Measurements from ENCODE around the gene WIPI1. TPM values are rescaled to one million over a fixed set of nuclear protein-coding genes. Genes with fewer than 3 reads are reported as not detected.

Gene WIPI1
- polyA plus RNA-seq, 2 of the 4 experiments (the other 2 are of a cell fraction): 9.5 to 19.7 TPM

- peak; percentile 80 for TF ChIP-seq MAFK (IDR thresholded peaks at IDR 0.05; ENCODE audit: partially characterized antibody)
- peak; percentile 51; the same call in 1 of the 2 replicates for TF ChIP-seq HOXB5 (CRISPR knock-in tag; IDR thresholded peaks at IDR 0.05)
- TF ChIP-seq NFE2L2 (conservative IDR thresholded peaks at IDR 0.05; ENCODE audit: low read length): 0 out of 2 replicates have a peak, but pooled peaks have one; percentile 2
- TF ChIP-seq MAZ (IDR thresholded peaks at IDR 0.05; ENCODE audit: borderline replicate concordance, low read depth, low read length): no peak
- TF ChIP-seq TFCP2L1 (CRISPR knock-in tag; IDR thresholded peaks at IDR 0.05): no peak
- TF ChIP-seq FOSL2 (IDR thresholded peaks at IDR 0.05): no peak
- TF ChIP-seq FOSL2 (CRISPR knock-in tag; IDR thresholded peaks at IDR 0.05): peak; percentile 92
- no peak for TF ChIP-seq SREBF2 (IDR thresholded peaks at IDR 0.05)
- peaks cover 65% of the 10 kb centered on the region for H3K4me1 ChIP-seq
- DNase-seq (ENCODE audit: low read depth in 1 of 2, low spot score in 1 of 2) (peak in 1 of 2 experiments; percentile 84), ATAC-seq (peak in 1 of 2 experiments; percentile 36; a peak in 3 of 6 replicates), FAIRE-seq (no peak)
- H3K9me3 ChIP-seq: no peaks in the 10 kb centered on the region
- CTCF ChIA-PET: interaction anchor here (0.8 to 1.5 kb wide), 5 partner anchors 10 to 177 kb away, joined by 3 to 8 read pairs (median 4); no protein-coding TSS in a partner anchor
- WGBS (ENCODE audit: missing lambda C conversion rate): 55% methylated on average over 15 of the region's 15 CpGs
- POLR2A ChIA-PET: no interaction called here
- peak overlapping the region; percentile 84 to 86 for H3K27ac ChIP-seq
- H3K4me2 ChIP-seq: peak overlapping the region; percentile 15
- no peak overlapping the region for H3K4me3 ChIP-seq
Measured at GRCh38 chr17:68381076-68381900, 76.0 kb downstream of the WIPI1 start.

GRCh38 chr17:68379692-68380677, 77.3 kb downstream of the WIPI1 start:
- DNase-seq (ENCODE audit: low read depth in 1 of 2, low spot score in 1 of 2) (no peak), ATAC-seq (no peak), FAIRE-seq (no peak)
- CTCF ChIA-PET: interaction anchor here (0.9 to 1.4 kb wide), 4 partner anchors 17 to 56 kb away, joined by 3 to 9 read pairs (median 4); no protein-coding TSS in a partner anchor
- POLR2A ChIA-PET: interaction anchor here (0.7 kb wide), 1 partner anchor 89 kb away, joined by 3 read pairs; the partner anchor contains the start of genes ARSG and SLC16A6
- Histone ChIP-seq H3K4me2 (peak overlapping the region; percentile 15; the same call in 1 of the 3 replicates), H3K4me1 (peaks cover 65% of the 10 kb centered on the region), H3K4me3 (no peak overlapping the region), H3K27ac (peak overlapping the region; percentile 84 to 86), H3K9me3 (no peaks in the 10 kb centered on the region)
- WGBS (ENCODE audit: missing lambda C conversion rate): 88% methylated on average over 11 of the region's 11 CpGs
- TF ChIP-seq HES2 (IDR thresholded peaks at IDR 0.05): no peak

- DNase-seq (ENCODE audit: low read depth in 1 of 2, low spot score in 1 of 2) (no peak), ATAC-seq (no peak), FAIRE-seq (no peak)
- Histone ChIP-seq H3K27ac (peak overlapping the region; percentile 84 to 86), H3K4me2 (peak overlapping the region; percentile 77), H3K4me3 (no peak overlapping the region), H3K4me1 (peaks cover 65% of the 10 kb centered on the region), H3K9me3 (no peaks in the 10 kb centered on the region)
- WGBS (ENCODE audit: missing lambda C conversion rate): 65% methylated on average over 3 of the region's 3 CpGs
- CTCF ChIA-PET: interaction anchor here (0.7 to 1.4 kb wide), 2 partner anchors 14 to 24 kb away, joined by 3 to 4 read pairs; no protein-coding TSS in a partner anchor
- TF ChIP-seq RNF2 (IDR thresholded peaks at IDR 0.05; ENCODE audit: borderline replicate concordance, low read depth) (no peak), CHD2 (IDR thresholded peaks at IDR 0.05; ENCODE audit: low read length, partially characterized antibody) (no peak), ATOH8 (CRISPR knock-in tag; IDR thresholded peaks at IDR 0.05; ENCODE audit: low read depth) (no peak), HEYL (CRISPR knock-in tag; IDR thresholded peaks at IDR 0.05) (peak; percentile 67; the same call in 1 of the 2 replicates)
- POLR2A ChIA-PET: no interaction called here
Measured at GRCh38 chr17:68379177-68379510, 78.2 kb downstream of the WIPI1 start.
